ENCODE measurements around the gene EOLA1.
"Not testable (repeated sequence)": the region's sequence is repeated elsewhere in the genome, so short reads cannot be mapped to it uniquely, and the experiment has no call there.

GRCh38 chrX:149555251-149555650, 14.4 kb downstream of the EOLA1 start:
- TF ChIP-seq FOXM1 (IDR thresholded peaks at IDR 0.05; ENCODE audit: borderline replicate concordance); FOXK2 (IDR thresholded peaks at IDR 0.05); SUZ12 (IDR thresholded peaks at IDR 0.05); CTBP1 (IDR thresholded peaks at IDR 0.05; ENCODE audit: borderline replicate concordance); BHLHE40 (IDR thresholded peaks at IDR 0.05; ENCODE audit: borderline replicate concordance); TARDBP (IDR thresholded peaks at IDR 0.05); HDGF (IDR thresholded peaks at IDR 0.05; ENCODE audit: borderline replicate concordance); L3MBTL2 (conservative IDR thresholded peaks at IDR 0.05); SP1 (IDR thresholded peaks at IDR 0.05); LEF1 (IDR thresholded peaks at IDR 0.05; ENCODE audit: borderline replicate concordance); ZNF384 (IDR thresholded peaks at IDR 0.05): not testable (repeated sequence)

Measured in HEK293T (cell line).